Measurements from ENCODE around the gene NES. TPM values are rescaled to one million over a fixed set of nuclear protein-coding genes. Genes with fewer than 3 reads are reported as not detected.

NES gene
- total RNA-seq, 1 experiment from 2014 or later: 168 TPM

DNA sequence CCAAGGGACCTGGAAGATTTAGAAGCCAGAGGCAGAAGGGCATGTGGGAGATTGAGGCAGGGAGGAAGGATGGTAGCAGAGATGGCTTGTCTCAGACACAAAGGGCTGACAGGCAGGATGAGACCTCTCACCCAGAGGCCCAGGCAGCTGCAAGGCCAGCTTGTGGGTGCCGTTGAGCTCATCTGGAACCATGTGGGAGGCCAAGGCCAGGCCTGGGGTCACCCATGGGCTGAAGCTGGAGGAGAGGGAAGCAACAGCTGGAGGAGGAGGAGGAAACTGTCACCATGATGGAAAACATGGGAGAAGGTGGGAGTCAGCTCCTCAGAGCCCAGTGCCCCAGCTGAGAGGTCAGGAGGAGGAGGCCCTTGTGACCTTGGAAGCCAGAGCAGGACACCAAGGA, 21.8 kb upstream of the NES start:
- no peaks in the 10 kb centered on the region for H4K20me1 ChIP-seq (ENCODE audit: control insufficient read depth, insufficient read depth, insufficient read length)
- peaks cover 7% of the 10 kb centered on the region; the same call in 1 of the 2 replicates for H3K4me1 ChIP-seq (ENCODE audit: insufficient read depth, low read length)
- H3K27me3 ChIP-seq (ENCODE audit: insufficient read depth, low read length): no peaks in the 10 kb centered on the region; the same call in 1 of the 2 replicates
- H2BK120ac ChIP-seq (ENCODE audit: low read depth, low read length, poor library complexity, severe bottlenecking): no peak overlapping the region
- no peak overlapping the region for H4K91ac ChIP-seq (ENCODE audit: insufficient read length, low read depth, low read length)
- no peak overlapping the region for H2BK15ac ChIP-seq (ENCODE audit: low read depth, low read length)
- H4K5ac ChIP-seq (ENCODE audit: insufficient read length, low read depth, low read length): no peak overlapping the region
- H2BK20ac ChIP-seq (ENCODE audit: low read depth, low read length, poor library complexity, severe bottlenecking): no peak overlapping the region
- H3K27ac ChIP-seq (ENCODE audit: insufficient read length, low read depth, low read length): no peak overlapping the region
- no peak overlapping the region for H3K9ac ChIP-seq (ENCODE audit: extremely low read depth, insufficient read length, low read length)
- no peak overlapping the region for H3K4ac ChIP-seq (ENCODE audit: low read depth, low read length)
- peaks cover 24% of the 10 kb centered on the region for H3K27me3 Mint-ChIP-seq (ENCODE audit: low read depth)
- no peak overlapping the region for H3K18ac ChIP-seq (ENCODE audit: insufficient read length, low read depth, low read length)
- no peak overlapping the region for H2AK5ac ChIP-seq (ENCODE audit: insufficient read length, low read length)
- H3T11ph ChIP-seq (ENCODE audit: low read length): no peak overlapping the region
- no peak for TF ChIP-seq CTCF (conservative IDR thresholded peaks at IDR 0.05)
- H3K14ac ChIP-seq (ENCODE audit: insufficient read depth, low read length): no peak overlapping the region; the same call in 1 of the 2 replicates
- H3K4me2 ChIP-seq (ENCODE audit: insufficient read depth, insufficient read length, low read length): no peak overlapping the region
- H3K9me3 Mint-ChIP-seq: no peaks in the 10 kb centered on the region; a peak in 1 of 5 replicates
- H3K9me3 ChIP-seq (ENCODE audit: control insufficient read depth, low read depth, low read length): no peaks in the 10 kb centered on the region
- no peak for DNase-seq
- peak overlapping the region in 1 of 3 experiments; percentile 33; a peak in 2 of 7 replicates for H3K27ac Mint-ChIP-seq
- H2BK5ac ChIP-seq (ENCODE audit: insufficient read length, low read length): no peak overlapping the region
- no peaks in the 10 kb centered on the region for H3K79me1 ChIP-seq (ENCODE audit: insufficient read depth, low read depth, low read length, poor library complexity, severe bottlenecking)
- H2AFZ ChIP-seq (ENCODE audit: low read length): no peak overlapping the region
- H4K8ac ChIP-seq (replicated peaks; ENCODE audit: insufficient read length, low read depth, low read length): no peak overlapping the region
- H3K36me3 Mint-ChIP-seq (ENCODE audit: insufficient read depth in 1 of 3, low read depth in 3 of 3): peaks cover 17 to 58% (median 44%) of the 10 kb centered on the region in 3 experiments
- no peak overlapping the region for H2BK12ac ChIP-seq (ENCODE audit: insufficient read length, low read depth, low read length)
- H3K23ac ChIP-seq (ENCODE audit: insufficient read length, low read depth, low read length): no peak overlapping the region
- H3K4me1 Mint-ChIP-seq: peaks cover 28 to 52% of the 10 kb centered on the region in 2 experiments
- no peak overlapping the region for H3K56ac ChIP-seq (ENCODE audit: insufficient read length, low read depth, low read length)
- H3K79me2 ChIP-seq (ENCODE audit: insufficient read depth, low read length): no peaks in the 10 kb centered on the region
- no peak overlapping the region; a peak in 1 of 5 replicates for H3K4me3 Mint-ChIP-seq
- no CpG with 5 or more reads among the region's 1 CpG for WGBS (ENCODE audit: extremely low coverage, insufficient read length, low lambda C conversion rate)
- peaks cover 6% of the 10 kb centered on the region for H3K23me2 ChIP-seq (ENCODE audit: insufficient read length, low read depth, low read length, poor library complexity, severe bottlenecking)

Measured in H9 (cell line).